IPS-NIHi7 (cell line): ENCODE results near the gene THSD8.
"Not testable (repeated sequence)": the region's sequence is repeated elsewhere in the genome, so short reads cannot be mapped to it uniquely, and the experiment has no call there.

Experiments
- DNase-seq: peaks from one replicate; pipeline ENCODE4 v3.0.0; 2012; ENCODE audit warnings: mixed read lengths; ENCODE audit errors: extremely low spot score

Gene THSD8

DNA sequence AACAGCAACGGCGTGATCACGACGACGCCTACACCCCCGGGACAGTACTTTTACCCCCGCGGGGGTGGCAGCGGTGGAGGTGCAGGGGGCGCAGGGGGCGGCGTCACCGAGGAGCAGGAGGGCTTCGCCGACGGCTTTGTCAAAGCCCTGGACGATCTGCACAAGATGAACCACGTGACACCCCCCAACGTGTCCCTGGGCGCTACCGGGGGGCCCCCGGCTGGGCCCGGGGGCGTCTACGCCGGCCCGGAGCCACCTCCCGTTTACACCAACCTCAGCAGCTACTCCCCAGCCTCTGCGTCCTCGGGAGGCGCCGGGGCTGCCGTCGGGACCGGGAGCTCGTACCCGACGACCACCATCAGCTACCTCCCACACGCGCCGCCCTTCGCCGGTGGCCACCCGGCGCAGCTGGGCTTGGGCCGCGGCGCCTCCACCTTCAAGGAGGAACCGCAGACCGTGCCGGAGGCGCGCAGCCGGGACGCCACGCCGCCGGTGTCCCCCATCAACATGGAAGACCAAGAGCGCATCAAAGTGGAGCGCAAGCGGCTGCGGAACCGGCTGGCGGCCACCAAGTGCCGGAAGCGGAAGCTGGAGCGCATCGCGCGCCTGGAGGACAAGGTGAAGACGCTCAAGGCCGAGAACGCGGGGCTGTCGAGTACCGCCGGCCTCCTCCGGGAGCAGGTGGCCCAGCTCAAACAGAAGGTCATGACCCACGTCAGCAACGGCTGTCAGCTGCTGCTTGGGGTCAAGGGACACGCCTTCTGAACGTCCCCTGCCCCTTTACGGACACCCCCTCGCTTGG, 9.6 kb upstream of the THSD8 start:
- no peak for DNase-seq

DNA sequence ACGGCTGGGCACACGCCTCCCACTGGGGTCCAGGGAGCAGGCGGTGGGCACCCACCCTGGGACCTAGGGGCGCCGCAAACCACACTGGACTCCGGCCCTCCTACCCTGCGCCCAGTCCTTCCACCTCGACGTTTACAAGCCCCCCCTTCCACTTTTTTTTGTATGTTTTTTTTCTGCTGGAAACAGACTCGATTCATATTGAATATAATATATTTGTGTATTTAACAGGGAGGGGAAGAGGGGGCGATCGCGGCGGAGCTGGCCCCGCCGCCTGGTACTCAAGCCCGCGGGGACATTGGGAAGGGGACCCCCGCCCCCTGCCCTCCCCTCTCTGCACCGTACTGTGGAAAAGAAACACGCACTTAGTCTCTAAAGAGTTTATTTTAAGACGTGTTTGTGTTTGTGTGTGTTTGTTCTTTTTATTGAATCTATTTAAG, 9.0 kb upstream of the THSD8 start:
- DNase-seq = no peak

DNA sequence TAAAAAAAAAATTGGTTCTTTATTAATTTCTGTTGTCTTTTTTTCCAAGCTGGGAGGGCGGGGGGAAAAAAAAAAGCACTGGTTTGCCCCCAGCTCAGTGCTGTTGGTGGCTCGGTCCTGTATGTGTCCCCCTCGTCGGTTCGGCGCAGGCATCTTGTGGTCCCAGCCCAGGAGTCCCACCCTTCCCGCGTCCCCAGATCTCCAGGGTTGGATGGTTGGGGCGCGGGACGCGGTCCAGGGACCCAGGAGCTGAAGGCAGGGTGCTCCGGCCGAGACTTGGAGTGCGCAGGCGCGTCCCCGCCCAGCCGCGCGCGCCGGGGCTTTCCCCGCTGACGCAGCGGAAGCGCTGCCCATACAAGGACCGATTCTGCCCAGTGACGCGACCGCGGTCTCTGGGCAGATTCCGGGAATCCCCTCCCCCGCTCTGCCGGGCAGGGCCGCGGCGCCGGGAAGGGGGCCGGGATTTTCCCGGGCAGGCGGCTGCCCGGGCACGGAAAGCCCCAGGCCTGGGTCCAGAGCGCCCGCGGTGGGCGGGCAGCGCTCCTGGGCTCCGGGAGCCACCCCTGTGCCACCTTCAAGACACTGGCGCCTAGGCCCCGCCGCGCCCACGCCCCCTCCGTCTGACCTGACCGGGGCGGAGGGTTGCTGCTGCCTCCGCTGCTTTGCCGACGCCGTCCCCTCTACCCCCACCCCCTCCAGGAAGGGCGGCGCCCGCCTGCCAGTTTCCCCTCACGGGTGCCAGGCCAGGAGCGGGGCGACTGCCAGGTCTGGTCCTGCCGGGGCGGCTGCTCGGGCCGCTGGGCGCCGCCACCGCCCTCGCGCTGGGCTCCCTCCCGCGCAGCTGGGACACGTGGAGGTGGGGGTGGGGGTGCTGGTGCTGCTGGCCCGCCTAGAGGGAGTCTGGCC, 8.3 kb upstream of the THSD8 start:
- DNase-seq = peak; percentile 89

DNA sequence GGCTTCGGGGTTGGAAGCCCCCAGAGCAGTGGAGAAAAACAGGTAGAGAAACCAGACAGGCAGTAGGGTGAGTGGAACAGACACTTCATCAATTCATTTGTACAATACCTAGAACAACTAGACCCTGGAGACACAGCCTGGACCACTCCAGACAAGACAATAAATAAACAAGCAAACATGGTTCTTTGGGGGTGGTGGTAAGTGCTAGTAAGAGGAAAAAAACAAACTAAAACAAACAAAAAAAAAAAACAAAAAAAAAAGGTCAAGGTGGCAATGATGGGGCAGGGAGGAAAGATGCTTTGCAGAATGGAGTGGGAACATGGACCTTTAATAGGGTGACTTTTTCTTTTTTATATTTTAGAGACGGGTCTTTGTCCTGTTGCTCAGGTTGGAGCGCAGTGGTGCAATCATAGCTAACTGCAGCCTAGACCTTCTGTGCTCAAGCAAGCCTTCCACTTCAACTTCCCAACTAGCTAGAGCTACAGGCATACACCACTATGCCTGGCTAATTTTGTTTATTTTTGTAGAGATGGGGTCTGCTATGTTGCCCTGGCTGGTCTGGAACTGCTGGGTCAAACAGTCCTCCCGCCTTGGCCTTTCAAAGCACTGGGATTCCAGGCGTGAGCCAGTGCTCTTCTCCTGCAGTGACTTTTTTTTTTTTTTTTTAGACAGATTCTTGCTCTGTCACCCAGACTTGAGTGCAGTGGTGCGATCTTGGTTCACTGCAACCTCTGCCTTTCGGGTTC, 7.5 kb upstream of the THSD8 start:
- no peak for DNase-seq

DNA sequence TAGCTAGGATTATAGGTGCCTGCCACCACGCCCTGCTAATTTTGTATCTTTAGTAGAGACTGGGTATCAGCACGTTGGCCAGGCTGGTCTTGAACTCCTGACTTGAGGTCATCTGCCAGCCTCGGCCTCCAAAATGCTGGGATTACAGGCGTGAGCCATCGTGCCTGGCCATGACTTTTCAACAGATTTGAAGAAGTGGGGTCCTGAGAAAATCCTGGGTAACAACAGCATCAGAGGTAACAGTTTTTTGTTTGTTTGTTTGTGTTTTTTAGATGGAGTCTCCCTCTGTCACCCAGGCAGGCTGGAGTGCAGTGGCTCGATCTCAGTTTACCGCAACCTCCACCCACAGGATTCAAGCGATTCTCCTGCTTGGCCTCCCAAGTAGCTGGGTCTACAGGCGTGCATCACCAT, 6.9 kb upstream of the THSD8 start:
- no peak for DNase-seq

DNA sequence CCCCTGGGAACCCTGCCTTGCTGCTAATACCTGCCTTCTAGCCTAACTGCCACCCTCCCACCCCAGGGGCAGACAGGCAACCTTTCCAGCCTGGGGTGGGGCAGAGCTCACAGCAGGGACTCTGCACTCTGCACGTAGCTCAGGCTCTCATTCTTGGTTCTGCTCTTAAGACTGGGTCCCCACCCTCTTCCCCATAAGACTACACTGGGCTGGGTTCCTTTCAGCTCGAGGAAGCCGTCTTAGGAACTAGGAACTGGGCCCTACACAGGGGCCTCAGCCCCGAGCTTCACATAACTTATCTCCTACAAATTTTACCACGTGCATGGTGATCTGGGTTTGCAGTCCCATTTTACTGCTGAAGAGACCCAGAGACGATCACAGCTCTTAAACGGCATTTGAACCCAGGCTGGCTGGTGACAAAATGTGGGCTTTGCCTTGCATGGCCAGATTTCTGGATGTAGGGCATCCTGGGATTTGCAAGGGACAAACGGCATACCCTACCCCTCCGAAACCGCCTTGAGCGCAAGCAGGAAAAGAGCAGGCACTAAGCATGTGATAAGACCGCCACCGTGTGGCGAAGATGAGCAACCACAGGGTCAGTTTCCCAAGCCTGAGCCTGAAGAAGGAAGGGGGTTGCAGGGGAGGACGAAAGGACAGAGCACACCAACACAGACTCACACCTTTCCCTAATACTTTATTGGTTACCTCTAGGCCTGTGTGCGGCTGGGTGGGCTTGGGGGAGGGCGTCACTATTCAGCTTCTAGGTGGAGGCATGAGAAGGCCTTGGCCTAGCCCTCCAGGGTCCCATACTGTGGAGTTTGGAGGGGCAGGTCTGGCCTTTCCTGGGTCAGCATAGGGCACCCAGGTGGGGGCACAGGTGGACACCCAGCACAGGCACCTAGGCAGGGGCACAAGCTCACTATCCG, 5.5 kb upstream of the THSD8 start:
- peak; percentile 75 for DNase-seq

DNA sequence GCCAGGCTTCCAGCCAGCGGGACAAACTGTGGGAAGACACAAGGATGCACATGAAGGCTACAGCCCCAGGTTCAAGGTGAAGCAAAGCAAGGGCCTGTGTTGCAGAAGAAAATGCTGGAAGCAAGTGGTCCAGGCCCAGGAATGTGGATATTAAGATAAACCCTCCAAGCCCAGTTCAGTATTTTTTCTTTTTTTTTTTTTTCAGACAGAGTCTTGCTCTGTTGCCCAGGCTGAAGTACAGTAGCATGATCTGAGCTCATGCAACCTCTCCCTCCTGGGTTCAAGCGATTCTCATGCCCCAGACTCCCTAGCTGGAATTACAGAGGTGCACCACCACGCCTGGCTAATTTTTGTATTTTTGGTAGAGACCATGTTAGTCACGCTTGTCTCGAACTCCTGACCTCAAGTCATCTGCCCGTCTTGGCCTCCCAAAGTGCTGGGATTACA, 4.7 kb upstream of the THSD8 start:
- no peak for DNase-seq

DNA sequence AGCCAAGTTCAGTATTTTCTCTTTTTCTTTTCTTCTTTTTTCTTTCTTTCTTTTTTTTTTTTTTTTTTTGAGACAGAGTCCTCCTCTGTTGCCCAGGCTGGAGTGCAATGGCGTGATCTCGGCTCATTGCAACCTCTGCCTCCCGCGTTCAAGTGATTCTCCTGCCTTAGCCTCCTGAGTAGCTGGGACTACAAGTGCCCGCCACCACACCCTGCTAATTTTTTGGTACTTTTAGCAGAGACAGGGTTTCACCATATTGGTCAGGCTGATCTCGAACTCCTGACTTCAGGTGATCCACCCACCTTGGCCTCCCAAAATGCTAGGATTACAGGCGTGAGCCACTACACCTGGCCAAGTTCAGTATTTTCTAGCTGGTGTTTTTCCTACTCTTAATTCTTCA, 4.3 kb upstream of the THSD8 start:
- not testable (repeated sequence) for DNase-seq

DNA sequence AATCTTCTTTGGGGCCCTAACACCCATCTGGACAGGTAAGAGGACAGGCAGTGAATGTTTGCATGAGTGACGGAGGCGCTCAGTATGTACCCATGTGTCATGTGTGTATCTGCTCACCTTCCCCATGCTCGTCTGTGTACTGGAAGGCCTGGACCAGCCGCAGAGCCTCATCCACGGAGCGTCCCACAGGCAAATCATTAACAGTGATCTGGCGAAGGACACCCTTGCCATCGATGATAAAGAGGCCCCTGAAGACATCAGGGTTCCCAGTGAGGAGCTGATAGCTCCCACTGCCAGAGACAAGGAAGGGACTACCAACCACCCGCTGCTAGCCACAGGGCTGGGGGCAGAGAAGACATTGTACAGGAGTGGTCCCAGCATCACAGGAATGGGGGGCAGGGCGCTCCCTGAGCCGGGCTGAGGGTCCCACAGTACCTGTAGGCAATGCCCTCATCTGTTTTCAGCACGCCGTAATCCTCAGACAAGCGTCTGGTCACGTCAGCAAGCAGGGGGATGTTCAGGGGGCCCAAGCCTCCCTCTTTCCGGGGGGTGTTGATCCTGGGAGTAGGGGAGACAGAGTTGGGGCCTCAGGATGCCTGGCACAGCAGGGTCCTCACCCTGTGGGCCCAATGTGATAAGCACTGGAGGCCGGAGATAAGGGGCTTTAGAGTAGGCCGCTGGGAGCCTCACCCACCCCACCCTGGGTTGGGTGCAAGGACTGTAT, 2.0 kb upstream of the THSD8 start:
- no peak for DNase-seq

DNA sequence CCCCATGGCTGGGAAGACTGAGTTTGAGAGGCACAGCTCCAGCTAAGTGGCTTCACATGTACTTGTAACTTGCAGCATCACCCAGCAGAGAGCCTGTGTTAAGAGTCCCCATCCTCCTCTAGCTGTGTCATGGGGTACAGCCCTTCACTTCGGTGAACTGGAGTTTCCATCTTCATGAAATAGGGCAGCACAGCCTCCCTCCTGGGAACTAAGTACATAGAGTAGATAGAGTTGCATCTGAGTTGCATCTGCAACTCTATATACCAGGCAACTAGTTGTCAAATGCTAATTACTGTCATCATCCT, 1.5 kb upstream of the THSD8 start:
- no peak for DNase-seq

DNA sequence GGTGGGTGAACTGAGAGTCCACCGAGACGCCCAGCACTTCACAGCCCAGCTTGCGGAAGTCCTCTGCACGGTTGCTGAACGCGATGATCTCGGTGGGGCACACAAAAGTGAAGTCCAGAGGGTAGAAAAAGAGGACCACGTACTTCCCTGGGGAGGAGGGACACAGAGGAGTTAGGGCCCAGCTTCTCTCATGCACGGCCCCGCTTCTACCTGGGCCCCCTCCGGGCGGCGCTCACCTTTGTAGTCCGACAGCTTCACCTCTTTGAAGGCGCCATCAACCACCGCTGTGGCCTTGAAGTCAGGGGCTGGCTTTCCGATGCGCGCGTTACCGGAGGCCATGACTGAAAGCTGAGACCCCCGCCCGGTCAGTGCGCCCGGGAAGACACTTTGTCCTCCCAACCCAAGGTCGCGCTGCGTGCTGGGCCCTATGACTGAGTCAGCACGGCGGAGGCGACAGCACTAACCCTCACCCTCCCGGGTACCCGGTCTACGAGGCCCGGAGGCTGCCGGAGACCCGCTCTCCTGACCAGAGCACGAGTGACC, 875 bp upstream of the THSD8 start:
- no peak for DNase-seq

DNA sequence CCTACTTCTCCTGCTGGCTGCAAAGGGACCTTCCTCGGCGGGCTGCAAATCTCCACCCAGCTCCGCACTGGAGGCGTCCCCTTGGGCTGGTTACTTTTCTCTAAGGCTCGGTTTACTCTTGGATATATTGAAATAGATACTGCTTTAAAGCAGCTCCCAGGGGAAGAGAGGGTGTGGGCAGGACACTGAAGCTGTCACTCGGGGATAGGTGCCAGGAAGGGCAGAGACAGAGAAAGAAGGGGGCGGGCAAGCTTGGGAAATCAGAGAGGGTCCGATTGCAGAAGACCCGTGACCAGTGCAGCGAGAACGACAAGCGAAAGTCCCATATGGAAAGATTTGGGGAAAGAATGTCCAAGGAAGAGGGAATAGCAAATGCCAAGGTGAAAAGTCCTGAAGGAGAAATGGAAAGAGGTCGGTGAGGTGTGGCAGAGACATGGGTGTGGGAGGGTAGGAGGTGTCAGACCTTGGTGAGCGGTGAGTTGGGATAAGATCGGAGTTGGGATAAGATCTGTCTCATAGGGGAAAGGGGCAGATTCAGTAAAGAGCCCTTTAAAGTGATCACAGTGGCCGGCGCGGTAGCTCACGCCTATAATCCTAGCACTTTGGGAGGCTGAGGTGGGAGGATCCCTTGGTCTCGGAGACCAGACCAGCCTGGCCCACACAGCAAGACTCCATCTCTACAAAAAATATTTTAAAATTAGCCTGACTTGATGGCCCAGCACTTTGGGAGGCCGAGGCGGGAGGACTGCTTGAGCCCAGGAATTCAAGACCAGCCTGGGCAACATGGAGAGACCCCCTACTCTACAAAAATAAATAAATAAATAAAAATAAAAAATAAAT, 618 bp downstream of the THSD8 start:
- no peak for DNase-seq

DNA sequence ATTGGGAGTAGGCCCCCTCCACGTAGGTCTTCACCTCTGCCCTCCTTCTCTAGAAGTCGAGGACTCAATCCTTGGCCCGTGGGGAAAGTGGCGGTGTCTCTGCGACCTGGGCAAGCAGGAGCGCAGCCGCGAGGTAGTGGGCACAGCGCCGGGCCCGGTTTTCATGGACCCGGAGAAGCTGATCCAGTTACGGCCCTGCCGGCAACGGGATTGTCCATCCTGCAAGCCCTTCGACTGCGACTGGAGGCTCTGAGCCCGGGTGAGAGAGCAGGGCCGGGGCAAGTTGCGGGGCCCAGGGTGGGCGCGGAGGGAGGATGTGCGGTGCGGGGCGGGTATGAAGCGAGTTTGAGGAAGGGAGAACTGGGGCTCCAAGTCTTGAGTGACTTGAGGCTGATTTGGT, 2.2 kb downstream of the THSD8 start:
- no peak for DNase-seq

DNA sequence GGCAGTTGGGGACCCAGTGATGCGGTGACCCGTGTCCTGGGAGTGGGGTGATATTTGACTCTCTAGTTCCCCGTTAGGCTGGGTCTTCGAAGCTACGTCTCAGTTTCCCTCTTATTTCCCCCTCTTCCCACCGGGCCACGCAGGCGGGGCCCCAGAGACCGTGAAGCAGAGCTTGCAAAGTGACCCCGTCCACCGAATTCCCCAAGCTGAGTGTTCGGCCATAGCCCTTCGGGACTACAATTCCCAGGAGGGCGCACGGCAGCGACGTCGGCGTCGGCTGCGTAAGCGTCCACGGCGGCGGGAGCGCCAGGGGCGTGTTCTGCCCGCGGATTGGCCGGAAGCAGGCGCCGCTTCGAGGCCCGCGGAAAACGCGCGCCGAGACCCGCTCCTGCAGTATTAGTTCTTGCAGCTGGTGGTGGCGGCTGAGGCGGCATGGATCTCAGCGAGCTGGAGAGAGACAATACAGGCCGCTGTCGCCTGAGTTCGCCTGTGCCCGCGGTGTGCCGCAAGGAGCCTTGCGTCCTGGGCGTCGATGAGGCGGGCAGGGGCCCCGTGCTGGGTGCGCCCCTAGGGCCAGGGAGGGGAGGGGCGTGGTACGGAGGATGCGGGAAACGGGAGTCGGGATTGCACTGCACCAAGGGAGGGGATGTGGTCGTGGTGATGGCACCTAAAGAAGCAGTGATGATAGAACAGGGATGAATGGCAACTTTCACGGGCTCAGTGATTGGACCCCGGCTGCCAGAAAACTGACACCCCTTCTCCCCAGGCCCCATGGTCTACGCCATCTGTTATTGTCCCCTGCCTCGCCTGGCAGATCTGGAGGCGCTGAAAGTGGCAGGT, 4.6 kb downstream of the THSD8 start, which contains the start of gene RNASEH2A:
TSS of gene RNASEH2A (plus strand) at position 343 of the 840 bp plus-strand sequence. CDS start at position 433, 90 bp downstream.
- DNase-seq = peak; percentile 96

DNA sequence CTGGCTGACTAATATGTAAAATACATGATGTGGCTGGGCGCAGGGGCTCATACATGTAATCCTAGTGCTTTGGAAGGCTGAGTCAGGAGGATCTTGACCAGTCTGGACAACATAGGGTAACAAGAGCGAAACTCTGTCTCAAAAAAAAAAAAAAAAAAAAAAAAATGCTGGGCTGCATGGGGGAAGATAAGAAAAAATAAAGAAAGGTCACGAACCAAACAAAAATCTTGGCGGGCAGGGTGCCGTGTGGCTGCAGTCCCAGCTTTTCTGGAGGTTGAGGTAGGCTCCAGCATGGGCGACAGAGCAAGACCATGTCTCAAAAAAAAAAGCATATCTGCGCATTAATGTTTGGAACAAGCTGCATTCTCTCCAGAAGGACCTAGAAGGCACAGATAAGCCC, 13.2 kb downstream of the THSD8 start:
- no peak for DNase-seq

DNA sequence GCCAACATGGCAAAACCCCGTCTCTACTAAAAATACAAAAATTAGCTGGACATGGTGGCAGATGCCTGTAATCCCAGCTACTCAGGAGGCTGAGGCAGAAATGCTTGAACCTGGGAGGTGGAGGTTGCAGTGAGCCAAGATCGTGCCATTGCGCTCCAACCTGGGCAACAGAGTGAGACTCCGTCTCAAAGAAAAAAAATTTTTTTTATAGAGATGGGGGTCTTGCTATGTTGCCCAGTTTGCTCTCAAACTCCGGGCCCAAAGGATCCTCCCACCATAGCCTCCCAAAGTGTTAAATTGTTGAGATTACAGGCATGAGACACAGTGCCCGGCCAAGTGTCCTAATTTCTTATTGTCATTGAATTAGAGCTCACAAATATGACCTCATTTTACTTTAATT, 15.3 kb downstream of the THSD8 start:
- not testable (repeated sequence) for DNase-seq

DNA sequence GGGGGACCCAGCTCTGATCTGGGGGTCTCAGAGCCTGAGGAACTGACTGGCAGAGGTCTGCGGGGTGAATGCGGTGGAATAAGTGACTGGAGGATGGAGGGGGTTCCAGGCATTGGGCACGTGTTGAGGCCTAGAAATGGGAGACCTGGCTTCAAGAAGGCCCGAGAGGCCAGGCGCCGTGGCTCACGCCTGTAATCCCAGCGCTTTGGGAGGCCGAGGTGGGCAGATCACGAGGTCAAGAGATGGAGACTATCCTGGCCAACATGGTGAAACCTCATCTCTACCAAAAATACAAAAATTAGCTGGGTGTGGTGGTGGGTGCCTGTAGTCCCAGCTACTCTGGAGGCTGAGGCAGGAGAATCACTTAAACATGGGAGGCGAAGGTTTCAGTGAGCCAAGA, 15.9 kb downstream of the THSD8 start:
- not testable (repeated sequence) for DNase-seq

DNA sequence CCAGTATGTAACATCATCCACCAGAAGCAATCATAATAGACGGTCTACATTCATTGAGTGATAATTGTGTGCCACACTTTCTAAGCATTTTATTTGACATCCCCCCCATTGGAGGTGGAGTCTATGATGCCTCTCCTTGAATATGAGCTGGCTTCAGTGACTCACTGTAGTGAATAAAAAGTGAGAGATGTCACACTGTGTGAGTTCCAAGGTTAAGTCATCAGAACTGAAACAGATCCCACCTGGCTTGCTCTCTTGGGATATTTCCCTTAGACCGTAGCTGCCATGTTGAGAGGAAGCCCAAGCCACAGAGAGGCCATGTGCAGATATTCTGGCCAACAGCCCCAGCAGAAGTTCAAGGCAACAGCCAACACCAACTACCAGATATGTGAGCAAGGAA, 19.9 kb downstream of the THSD8 start:
- no peak for DNase-seq
